Ecto neural progenitor cell (in vitro differentiated cells): ENCODE results near the gene STT3B.
"Not testable (repeated sequence)": the region's sequence is repeated elsewhere in the genome, so short reads cannot be mapped to it uniquely, and the experiment has no call there.

Experiments
- DNase-seq: peaks from one replicate; pipeline ENCODE4 v3.0.0-alpha.2; 2018; ENCODE audit warnings: low spot score

STT3B gene

GRCh38 chr3:31605333-31605732, 72.6 kb downstream of the STT3B start:
- DNase-seq: not testable (repeated sequence)

- DNase-seq: no peak
Observed at GRCh38 chr3:31606453-31606852, 73.7 kb downstream of the STT3B start.

GRCh38 chr3:31610700-31611275, 78.1 kb downstream of the STT3B start:
- no peak for DNase-seq

GRCh38 chr3:31613177-31613576, 80.5 kb downstream of the STT3B start:
- no peak for DNase-seq

- DNase-seq: no peak
Observed at GRCh38 chr3:31613654-31614053, 80.9 kb downstream of the STT3B start.

GRCh38 chr3:31614162-31614921, 81.6 kb downstream of the STT3B start:
- no peak for DNase-seq

- no peak for DNase-seq
Observed at GRCh38 chr3:31615071-31615875, 82.5 kb downstream of the STT3B start.

GRCh38 chr3:31616711-31617110, 84.0 kb downstream of the STT3B start:
- DNase-seq: no peak

GRCh38 chr3:31620656-31621055, 87.9 kb downstream of the STT3B start:
- no peak for DNase-seq

GRCh38 chr3:31621314-31621713, 88.6 kb downstream of the STT3B start:
- no peak for DNase-seq

- DNase-seq: no peak
Observed at GRCh38 chr3:31622636-31623288, 90.0 kb downstream of the STT3B start.

GRCh38 chr3:31624083-31624709, 91.5 kb downstream of the STT3B start:
- DNase-seq: no peak

- no peak for DNase-seq
Observed at GRCh38 chr3:31625358-31625757, 92.6 kb downstream of the STT3B start.

- no peak for DNase-seq
Observed at GRCh38 chr3:31629054-31629453, 96.3 kb downstream of the STT3B start.

- no peak for DNase-seq
Observed at GRCh38 chr3:31634476-31634875, 101.8 kb downstream of the STT3B start.

- no peak for DNase-seq
Observed at GRCh38 chr3:31635545-31635944, 102.8 kb downstream of the STT3B start.

GRCh38 chr3:31636049-31636448, 103.3 kb downstream of the STT3B start:
- DNase-seq: no peak

- DNase-seq: no peak
Observed at GRCh38 chr3:31636694-31637442, 104.1 kb downstream of the STT3B start.

- DNase-seq: no peak
Observed at GRCh38 chr3:31639828-31640227, 107.1 kb downstream of the STT3B start.

GRCh38 chr3:31645256-31645655, 112.5 kb downstream of the STT3B start:
- DNase-seq: no peak

- DNase-seq: no peak
Observed at GRCh38 chr3:31648286-31648968, 115.7 kb downstream of the STT3B start.
